Vagina (tissue), 2 donors: Measurements from ENCODE around the gene LBX2. TPM values are rescaled to one million over a fixed set of nuclear protein-coding genes. Genes with fewer than 3 reads are reported as not detected.

ENCODE experiments used
- DNase-seq, 2 donors: peaks; one replicate each; pipeline ENCODE4 v3.0.0-alpha.2; 2017; ENCODE audit errors: extremely low spot score in 2 of 2
- H3K27ac ChIP-seq: fragments of 200-600 bp; sonication (generic); one replicate; pipeline ENCODE4 v1.5.1; 2019
- H3K27me3 ChIP-seq: fragments of 200-600 bp; sonication (generic); one replicate; pipeline ENCODE4 v1.5.1; 2019
- H3K36me3 ChIP-seq, 2 donors: fragments of 200-600 bp; sonication (generic); one replicate each; pipeline ENCODE4 v1.5.1; 2017 to 2019
- H3K4me1 ChIP-seq: fragments of 200-600 bp; sonication (generic); one replicate; pipeline ENCODE4 v1.5.1; 2019
- H3K4me3 ChIP-seq, 2 donors: fragments of 200-600 bp; sonication (generic); 1 replicate in 1 of 2; 2 replicates in 1 of 2; pipeline ENCODE4 v1.5.1; 2016 to 2019
- H3K9me3 ChIP-seq: fragments of 200-600 bp; sonication (generic); one replicate; pipeline ENCODE4 v1.5.1; 2019
- CTCF ChIP-seq, 3 experiments: fragments of 450-650 bp in 2 of 3; fragments of 200-600 bp in 1 of 3; sonication (generic) in 1 of 3; IDR thresholded peaks; one replicate each; pipeline ENCODE4 v1.5.1; 2017 to 2019; ENCODE audit warnings: antibody characterized with exemption in 3 of 3, mild to moderate bottlenecking in 2 of 3, moderate library complexity in 2 of 3
- POLR2A ChIP-seq, 2 donors: fragments of 450-650 bp; IDR thresholded peaks; one replicate each; pipeline ENCODE4 v1.6.1; 2017; ENCODE audit warnings: antibody characterized with exemption in 2 of 2, mild to moderate bottlenecking in 2 of 2, moderate library complexity in 2 of 2
- POLR2AphosphoS5 ChIP-seq, 2 donors: sonication (generic); formaldehyde crosslinking; IDR thresholded peaks; one replicate each; pipeline ENCODE4 v1.9.0; 2017; ENCODE audit warnings: antibody characterized with exemption in 2 of 2, mild to moderate bottlenecking in 2 of 2, low read depth in 1 of 2; ENCODE audit not compliant: insufficient read depth in 1 of 2
- intact Hi-C: fragments of 100-400 bp; cut with DNase I; formaldehyde crosslinking; loops from one replicate; pipeline ENCODE4 v1.15.1; 2023
- total RNA-seq: library from RNA; depleted of rRNA; stranded (reverse); fragments of >200 nt; gene quantifications from one replicate; pipeline ENCODE4 v1.2.3, GENCODE V29; 2016

Gene LBX2
- total RNA-seq, 1 donor from 2014 or later = not detected

- Histone ChIP-seq H3K27me3 (peaks cover 41% of the 10 kb centered on the region), H3K4me3 (no peak overlapping the region), H3K9me3 (no peaks in the 10 kb centered on the region), H3K4me1 (peaks cover 30% of the 10 kb centered on the region), H3K27ac (no peak overlapping the region), H3K36me3 (no peaks in the 10 kb centered on the region)
- no peak for DNase-seq
- TF ChIP-seq POLR2AphosphoS5 (IDR thresholded peaks at IDR 0.05; ENCODE audit: insufficient read depth in 1 of 2, low read depth in 1 of 2) = peak in 1 of 2 donors; percentile 74
- TF ChIP-seq POLR2A (IDR thresholded peaks at IDR 0.05) = no peak
- TF ChIP-seq CTCF (IDR thresholded peaks at IDR 0.05) = no peak
- intact Hi-C loops = no loop called here
These were observed 14.4 kb upstream of the LBX2 start for GRCh38 chr2:74513605-74514367.

- no peak for TF ChIP-seq CTCF (IDR thresholded peaks at IDR 0.05)
- TF ChIP-seq POLR2AphosphoS5 (IDR thresholded peaks at IDR 0.05; ENCODE audit: insufficient read depth in 1 of 2, low read depth in 1 of 2) = no peak
- no peak for TF ChIP-seq POLR2A (IDR thresholded peaks at IDR 0.05)
- peaks cover 36% of the 10 kb centered on the region for H3K4me1 ChIP-seq
- H3K27me3 ChIP-seq = peaks cover 41% of the 10 kb centered on the region
- intact Hi-C loops = no loop called here
- H3K4me3 ChIP-seq = no peak overlapping the region
- no peak for DNase-seq
- no peaks in the 10 kb centered on the region for H3K9me3 ChIP-seq
- H3K27ac ChIP-seq = no peak overlapping the region
- no peaks in the 10 kb centered on the region for H3K36me3 ChIP-seq
These were observed 13.6 kb upstream of the LBX2 start for GRCh38 chr2:74512744-74513604.

GRCh38 chr2:74511104-74511989, 11.9 kb upstream of the LBX2 start:
- TF ChIP-seq POLR2A (IDR thresholded peaks at IDR 0.05) (no peak), POLR2AphosphoS5 (IDR thresholded peaks at IDR 0.05; ENCODE audit: insufficient read depth in 1 of 2, low read depth in 1 of 2) (no peak), CTCF (IDR thresholded peaks at IDR 0.05) (no peak)
- Histone ChIP-seq H3K4me3 (no peak overlapping the region), H3K27ac (no peak overlapping the region), H3K4me1 (peaks cover 42% of the 10 kb centered on the region), H3K9me3 (no peaks in the 10 kb centered on the region), H3K36me3 (peaks cover 0 to 3% of the 10 kb centered on the region in 2 donors), H3K27me3 (peaks cover 41% of the 10 kb centered on the region)
- intact Hi-C loops = no loop called here
- no peak for DNase-seq

- Histone ChIP-seq H3K27me3 (peaks cover 30% of the 10 kb centered on the region), H3K4me3 (no peak overlapping the region), H3K9me3 (no peaks in the 10 kb centered on the region), H3K36me3 (peaks cover 0 to 12% of the 10 kb centered on the region in 2 donors), H3K4me1 (peaks cover 43% of the 10 kb centered on the region), H3K27ac (no peak overlapping the region)
- intact Hi-C loops = no loop called here
- no peak for DNase-seq
- TF ChIP-seq POLR2A (IDR thresholded peaks at IDR 0.05) = no peak
- no peak for TF ChIP-seq POLR2AphosphoS5 (IDR thresholded peaks at IDR 0.05; ENCODE audit: insufficient read depth in 1 of 2, low read depth in 1 of 2)
- TF ChIP-seq CTCF (IDR thresholded peaks at IDR 0.05) = no peak
These were observed 10.9 kb upstream of the LBX2 start for GRCh38 chr2:74510272-74510671.
